ENCODE results near the gene PGAM5.

- TF ChIP-seq, protein P1, sequence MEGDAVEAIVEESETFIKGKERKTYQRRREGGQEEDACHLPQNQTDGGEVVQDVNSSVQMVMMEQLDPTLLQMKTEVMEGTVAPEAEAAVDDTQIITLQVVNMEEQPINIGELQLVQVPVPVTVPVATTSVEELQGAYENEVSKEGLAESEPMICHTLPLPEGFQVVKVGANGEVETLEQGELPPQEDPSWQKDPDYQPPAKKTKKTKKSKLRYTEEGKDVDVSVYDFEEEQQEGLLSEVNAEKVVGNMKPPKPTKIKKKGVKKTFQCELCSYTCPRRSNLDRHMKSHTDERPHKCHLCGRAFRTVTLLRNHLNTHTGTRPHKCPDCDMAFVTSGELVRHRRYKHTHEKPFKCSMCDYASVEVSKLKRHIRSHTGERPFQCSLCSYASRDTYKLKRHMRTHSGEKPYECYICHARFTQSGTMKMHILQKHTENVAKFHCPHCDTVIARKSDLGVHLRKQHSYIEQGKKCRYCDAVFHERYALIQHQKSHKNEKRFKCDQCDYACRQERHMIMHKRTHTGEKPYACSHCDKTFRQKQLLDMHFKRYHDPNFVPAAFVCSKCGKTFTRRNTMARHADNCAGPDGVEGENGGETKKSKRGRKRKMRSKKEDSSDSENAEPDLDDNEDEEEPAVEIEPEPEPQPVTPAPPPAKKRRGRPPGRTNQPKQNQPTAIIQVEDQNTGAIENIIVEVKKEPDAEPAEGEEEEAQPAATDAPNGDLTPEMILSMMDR (IDR thresholded peaks at IDR 0.05 in 8 of 11, conservative IDR thresholded peaks at IDR 0.05 in 3 of 11), result no peak
- TF ChIP-seq POLR2A (IDR thresholded peaks at IDR 0.05), result no peak
These were observed 6.4 kb downstream of the PGAM5 start for GRCh38 chr12:132717011-132717410.
